CD14-positive monocyte (primary cell): ENCODE data around the gene CLUH. TPM values are rescaled to one million over a fixed set of nuclear protein-coding genes. Genes with fewer than 3 reads are reported as not detected.
A peak's percentile ranks its signal among the peaks of the same experiment; 100 is the strongest.

Experiments used
- DNase-seq, 3 donors: peaks; one replicate each; pipeline ENCODE4 v3.0.0-alpha.2; 2011 to 2022
- H2AFZ ChIP-seq: 2 replicates; pipeline ENCODE4 v1.6.0; 2012; ENCODE audit warnings: mild to moderate bottlenecking, low read depth, low read length, inconsistent platforms; ENCODE audit not compliant: insufficient read depth, poor library complexity, severe bottlenecking
- H3K27ac ChIP-seq, 2 donors: 1 replicate in 1 of 2; 2 replicates in 1 of 2; pipeline ENCODE4 v1.5.1; 2012 to 2013; ENCODE audit warnings: low read length in 2 of 2, control low read depth in 1 of 2, inconsistent platforms in 1 of 2, low read depth in 1 of 2, mild to moderate bottlenecking in 1 of 2
- H3K27me3 ChIP-seq, 2 donors: one replicate each; pipeline versions ENCODE4 v1.6.0 to v1.6.1; 2011 to 2013; ENCODE audit warnings: low read length in 2 of 2; ENCODE audit not compliant: control insufficient read depth in 2 of 2, insufficient read depth in 2 of 2
- H3K36me3 ChIP-seq, 2 donors: replicated peaks in 1 of 2; 1 replicate in 1 of 2; 2 replicates in 1 of 2; pipeline versions ENCODE4 v1.5.1 to v1.6.1; 2012 to 2013; ENCODE audit warnings: low read length in 2 of 2, control low read depth in 1 of 2, inconsistent platforms in 1 of 2, mild to moderate bottlenecking in 1 of 2; ENCODE audit not compliant: insufficient read depth in 2 of 2, control insufficient read depth in 1 of 2
- H3K4me1 ChIP-seq, 2 donors: 1 replicate in 1 of 2; 2 replicates in 1 of 2; pipeline versions ENCODE4 v1.5.1 to v1.6.1; 2012 to 2013; ENCODE audit warnings: low read length in 2 of 2, control low read depth in 1 of 2, inconsistent platforms in 1 of 2, mild to moderate bottlenecking in 1 of 2, moderate library complexity in 1 of 2; ENCODE audit not compliant: insufficient read depth in 2 of 2, control insufficient read depth in 1 of 2
- H3K4me2 ChIP-seq: replicated peaks from 2 replicates; pipeline ENCODE3; 2012; ENCODE audit warnings: low read length, moderate library complexity, mild to moderate bottlenecking; ENCODE audit not compliant: poor library complexity, severe bottlenecking; ENCODE audit errors: extremely low read depth
- H3K4me3 ChIP-seq, 3 experiments: fragments of 200-600 bp in 1 of 3; sonication (generic) in 1 of 3; replicated peaks in 1 of 3; 1 replicate in 2 of 3; 2 replicates in 1 of 3; pipeline ENCODE4 v1.5.1; 2011 to 2013; ENCODE audit warnings: low read length in 3 of 3, mild to moderate bottlenecking in 3 of 3, control low read depth in 2 of 3, low read depth in 2 of 3, inconsistent platforms in 1 of 3, moderate library complexity in 1 of 3
- H3K79me2 ChIP-seq: 2 replicates; pipeline ENCODE4 v1.6.0; 2012; ENCODE audit warnings: mild to moderate bottlenecking, control low read depth, inconsistent platforms, low read length, moderate library complexity; ENCODE audit not compliant: insufficient read depth
- H3K9ac ChIP-seq: 2 replicates; pipeline ENCODE4 v1.6.0; 2017; ENCODE audit warnings: low read length, mild to moderate bottlenecking; ENCODE audit not compliant: insufficient read depth, poor library complexity, severe bottlenecking
- H3K9me3 ChIP-seq, 2 donors: replicated peaks in 1 of 2; 1 replicate in 1 of 2; 2 replicates in 1 of 2; pipeline versions ENCODE4 v1.5.1 to v1.6.1; 2012 to 2013; ENCODE audit warnings: low read length in 2 of 2, control low read depth in 1 of 2; ENCODE audit not compliant: control insufficient read depth in 1 of 2, insufficient read depth in 1 of 2
- H4K20me1 ChIP-seq: 2 replicates; pipeline ENCODE4 v1.6.0; 2012; ENCODE audit warnings: mild to moderate bottlenecking, low read length, control low read depth, moderate library complexity; ENCODE audit not compliant: insufficient read depth
- H3K27ac Mint-ChIP-seq, 7 donors: one replicate each; pipeline ENCODE4 v1.8.0; 2020; ENCODE audit warnings: mild to moderate bottlenecking in 7 of 7, mixed read lengths in 7 of 7, moderate library complexity in 6 of 7, inconsistent platforms in 2 of 7
- H3K27me3 Mint-ChIP-seq, 3 donors: one replicate each; pipeline ENCODE4 v1.8.0; 2021 to 2022; ENCODE audit warnings: low read depth in 3 of 3, mild to moderate bottlenecking in 3 of 3, mixed read lengths in 3 of 3, moderate library complexity in 3 of 3, inconsistent platforms in 1 of 3
- H3K36me3 Mint-ChIP-seq, 2 donors: one replicate each; pipeline ENCODE4 v1.8.0; 2020; ENCODE audit warnings: mixed read lengths in 2 of 2, inconsistent platforms in 1 of 2, mild to moderate bottlenecking in 1 of 2
- H3K4me1 Mint-ChIP-seq: one replicate; pipeline ENCODE4 v1.8.0; 2020; ENCODE audit warnings: mild to moderate bottlenecking, mixed read lengths
- H3K4me3 Mint-ChIP-seq, 2 donors: one replicate each; pipeline ENCODE4 v1.8.0; 2020; ENCODE audit warnings: mild to moderate bottlenecking in 2 of 2, mixed read lengths in 2 of 2, moderate library complexity in 1 of 2
- H3K9me3 Mint-ChIP-seq, 7 donors: one replicate each; pipeline ENCODE4 v1.8.0; 2020 to 2022; ENCODE audit warnings: mixed read lengths in 7 of 7, mild to moderate bottlenecking in 6 of 7, moderate library complexity in 6 of 7, inconsistent platforms in 2 of 7
- whole genome bisulfite sequencing: methylation state at CpG from one replicate; pipeline ENCODE4 v1.1.5; 2013; ENCODE audit warnings: missing lambda C conversion rate; ENCODE audit not compliant: insufficient coverage; 5-methylcytosine and 5-hydroxymethylcytosine counted together
- intact Hi-C, 2 donors: fragments of 100-400 bp; cut with micrococcal nuclease; formaldehyde crosslinking; loops; one replicate each; pipeline versions ENCODE4 v1.15.0 to v1.15.1; 2023
- polyA plus RNA-seq, 3 donors: library from polyadenylated mRNA; depleted of rRNA in 1 of 3; unstranded in 2 of 3; stranded (reverse) in 1 of 3; fragments of 300-500 nt in 2 of 3; fragments of >200 nt in 1 of 3; fragmentation: Illumina TruSeq in 2 of 3; gene quantifications; 1 replicate in 2 of 3; 2 replicates in 1 of 3; pipeline ENCODE4 v1.2.3, GENCODE V29; 2012 to 2021
- TF ChIP-seq, protein P1 (sequence below): fragments of 200-600 bp; IDR thresholded peaks from one replicate; pipeline ENCODE4 v1.8.0; 2022; ENCODE audit warnings: antibody characterized with exemption, mild to moderate bottlenecking

Gene CLUH
- polyA plus RNA-seq, 3 donors, result 1.6 to 26.2 (median 4.2) TPM

DNA sequence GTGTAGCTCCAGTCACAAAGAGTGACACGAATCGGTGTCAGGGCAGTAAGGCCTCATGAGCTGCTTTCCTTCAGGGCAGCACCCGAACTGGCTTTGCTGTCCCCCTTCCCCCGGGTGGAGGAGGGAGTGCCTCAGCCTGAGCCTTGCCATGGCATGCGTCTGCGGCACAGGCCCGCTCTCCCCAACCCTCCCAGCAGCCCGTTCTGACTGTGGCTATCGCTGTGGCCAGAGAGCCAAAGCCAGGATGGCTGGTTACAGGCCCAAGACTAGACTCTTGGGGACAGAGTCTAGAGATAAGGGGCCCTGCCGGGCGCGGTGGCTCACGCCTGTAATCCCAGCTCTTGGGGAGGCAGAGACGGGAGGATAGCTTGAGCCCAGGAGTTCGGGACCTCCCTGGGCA, 25.9 kb downstream of the CLUH start:
- H3K4me1 Mint-ChIP-seq, result no peaks in the 10 kb centered on the region

DNA sequence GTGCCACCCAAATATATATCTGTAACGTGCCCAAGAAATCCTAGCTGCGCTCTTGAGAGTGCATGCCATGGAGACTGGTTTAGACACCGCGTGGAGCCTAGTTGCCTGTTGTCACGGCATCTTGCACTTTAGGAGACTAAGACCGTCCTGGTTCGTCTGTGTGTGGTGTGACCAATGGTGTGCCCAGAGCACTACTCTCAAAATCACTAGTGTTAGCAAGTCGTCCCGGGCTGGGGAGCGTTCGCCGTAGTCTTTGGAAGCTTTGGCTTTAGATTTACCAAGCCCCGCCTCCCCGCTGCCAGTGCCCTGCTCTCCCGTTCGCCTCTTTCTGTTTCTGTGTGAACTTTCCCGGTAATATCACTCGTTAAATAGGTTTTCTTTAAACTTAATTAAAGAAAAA, 27.0 kb downstream of the CLUH start:
- Mint-ChIP-seq H3K4me1 (no peaks in the 10 kb centered on the region), H3K9me3 (no peaks in the 10 kb centered on the region), H3K27ac (no peak overlapping the region), H3K36me3 (peaks cover 53 to 61% of the 10 kb centered on the region in 2 donors), H3K4me3 (no peak overlapping the region), H3K27me3 (no peaks in the 10 kb centered on the region)
- Histone ChIP-seq H3K9me3 (no peaks in the 10 kb centered on the region), H3K9ac (no peak overlapping the region), H3K4me1 (no peaks in the 10 kb centered on the region), H3K4me3 (no peak overlapping the region), H3K4me2 (no peak overlapping the region), H3K27me3 (no peaks in the 10 kb centered on the region), H2AFZ (no peak overlapping the region), H3K36me3 (peaks cover 44 to 56% of the 10 kb centered on the region in 2 donors), H3K27ac (no peak overlapping the region), H4K20me1 (peaks cover 52% of the 10 kb centered on the region), H3K79me2 (no peaks in the 10 kb centered on the region)
- 96% methylated on average over 8 of the region's 18 CpGs for WGBS
- DNase-seq, result no peak
- TF ChIP-seq, protein P1, sequence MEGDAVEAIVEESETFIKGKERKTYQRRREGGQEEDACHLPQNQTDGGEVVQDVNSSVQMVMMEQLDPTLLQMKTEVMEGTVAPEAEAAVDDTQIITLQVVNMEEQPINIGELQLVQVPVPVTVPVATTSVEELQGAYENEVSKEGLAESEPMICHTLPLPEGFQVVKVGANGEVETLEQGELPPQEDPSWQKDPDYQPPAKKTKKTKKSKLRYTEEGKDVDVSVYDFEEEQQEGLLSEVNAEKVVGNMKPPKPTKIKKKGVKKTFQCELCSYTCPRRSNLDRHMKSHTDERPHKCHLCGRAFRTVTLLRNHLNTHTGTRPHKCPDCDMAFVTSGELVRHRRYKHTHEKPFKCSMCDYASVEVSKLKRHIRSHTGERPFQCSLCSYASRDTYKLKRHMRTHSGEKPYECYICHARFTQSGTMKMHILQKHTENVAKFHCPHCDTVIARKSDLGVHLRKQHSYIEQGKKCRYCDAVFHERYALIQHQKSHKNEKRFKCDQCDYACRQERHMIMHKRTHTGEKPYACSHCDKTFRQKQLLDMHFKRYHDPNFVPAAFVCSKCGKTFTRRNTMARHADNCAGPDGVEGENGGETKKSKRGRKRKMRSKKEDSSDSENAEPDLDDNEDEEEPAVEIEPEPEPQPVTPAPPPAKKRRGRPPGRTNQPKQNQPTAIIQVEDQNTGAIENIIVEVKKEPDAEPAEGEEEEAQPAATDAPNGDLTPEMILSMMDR, result no peak
- intact Hi-C loops, result no loop called here

More for the DNA sequence above, 25.9 kb downstream of the CLUH start:
- Histone ChIP-seq H3K9me3 (no peaks in the 10 kb centered on the region), H3K79me2 (no peaks in the 10 kb centered on the region), H4K20me1 (peaks cover 44% of the 10 kb centered on the region), H3K27me3 (no peaks in the 10 kb centered on the region), H2AFZ (no peak overlapping the region), H3K27ac (no peak overlapping the region), H3K36me3 (peaks cover 33 to 45% of the 10 kb centered on the region in 2 donors), H3K4me3 (no peak overlapping the region), H3K9ac (no peak overlapping the region), H3K4me1 (no peaks in the 10 kb centered on the region), H3K4me2 (no peak overlapping the region)
- no peak overlapping the region for H3K4me3 Mint-ChIP-seq
- H3K27me3 Mint-ChIP-seq, result no peaks in the 10 kb centered on the region
- H3K27ac Mint-ChIP-seq, result peak overlapping the region in 1 of 7 donors; percentile 43
- 89% methylated on average over 11 of the region's 15 CpGs for whole genome bisulfite sequencing
- H3K36me3 Mint-ChIP-seq, result peaks cover 44 to 51% of the 10 kb centered on the region in 2 donors
- intact Hi-C loops, result no loop called here
- TF ChIP-seq, protein P1, result no peak
- no peaks in the 10 kb centered on the region for H3K9me3 Mint-ChIP-seq
- DNase-seq, result no peak
